OCI-LY1 (cell line): ENCODE results near the gene CATSPER4.

ENCODE experiments used
- H2AFZ ChIP-seq: fragments of 200-600 bp; sonication (generic), shearing (Covaris generic); 2 replicates; pipeline ENCODE4 v1.6.0; 2014; ENCODE audit warnings: antibody characterized with exemption, mild to moderate bottlenecking, low read length
- H3F3A ChIP-seq: fragments of 200-600 bp; sonication (generic), shearing (Covaris generic); 2 replicates; pipeline ENCODE4 v1.6.0; 2014; ENCODE audit warnings: mild to moderate bottlenecking, antibody characterized with exemption, low read length, moderate library complexity; ENCODE audit not compliant: insufficient read depth
- H3K27ac ChIP-seq: fragments of 200-600 bp; sonication (generic); 2 replicates; pipeline ENCODE4 v1.5.1; 2014; ENCODE audit warnings: low read length, mixed run types, mild to moderate bottlenecking, low read depth; ENCODE audit not compliant: poor library complexity, severe bottlenecking
- H3K27me3 ChIP-seq: fragments of 200-600 bp; sonication (generic); 2 replicates; pipeline ENCODE4 v1.6.0; 2014; ENCODE audit warnings: antibody characterized with exemption, mild to moderate bottlenecking, low read length, moderate library complexity; ENCODE audit not compliant: insufficient read depth
- H3K36me3 ChIP-seq: fragments of 200-600 bp; sonication (generic); 2 replicates; pipeline ENCODE4 v1.6.1; 2014; ENCODE audit warnings: mild to moderate bottlenecking, antibody characterized with exemption, low read length, moderate library complexity, mixed read lengths; ENCODE audit not compliant: insufficient read depth
- H3K4me1 ChIP-seq: fragments of 200-600 bp; sonication (generic); 2 replicates; pipeline ENCODE4 v1.5.1; 2014; ENCODE audit warnings: mild to moderate bottlenecking, low read length, moderate library complexity; ENCODE audit not compliant: insufficient read depth, severe bottlenecking
- H3K4me2 ChIP-seq: fragments of 200-600 bp; sonication (generic), shearing (Covaris generic); 2 replicates; pipeline ENCODE4 v1.6.1; 2014; ENCODE audit warnings: low read length
- H3K4me3 ChIP-seq: fragments of 200-600 bp; sonication (generic); 2 replicates; pipeline ENCODE4 v1.5.1; 2014; ENCODE audit warnings: low read length, low read depth, mild to moderate bottlenecking, mixed read lengths; ENCODE audit not compliant: poor library complexity, severe bottlenecking
- H3K79me2 ChIP-seq: fragments of 200-600 bp; shearing (Covaris generic); 2 replicates; pipeline ENCODE4 v1.6.1; 2016; ENCODE audit warnings: mixed run types, low read length, mixed read lengths; ENCODE audit not compliant: insufficient read depth
- H3K9ac ChIP-seq: fragments of 200-600 bp; sonication (generic), shearing (Covaris generic); 2 replicates; pipeline ENCODE4 v1.6.1; 2014; ENCODE audit warnings: mild to moderate bottlenecking, low read length, mixed read lengths
- H3K9me2 ChIP-seq: fragments of 200-600 bp; sonication (generic), shearing (Covaris generic); 2 replicates; pipeline ENCODE4 v1.6.1; 2014; ENCODE audit warnings: low read depth, mild to moderate bottlenecking, low read length, mixed read lengths
- H3K9me3 ChIP-seq: fragments of 200-600 bp; shearing (Covaris generic); 2 replicates; pipeline ENCODE4 v1.6.1; 2014; ENCODE audit warnings: low read length, mixed read lengths
- H4K20me1 ChIP-seq: fragments of 200-600 bp; sonication (generic), shearing (Covaris generic); 2 replicates; pipeline ENCODE4 v1.6.0; 2016; ENCODE audit warnings: mild to moderate bottlenecking, low read length; ENCODE audit not compliant: insufficient read depth
- EZH2 ChIP-seq: fragments of 200-600 bp; sonication (generic), shearing (Covaris generic); IDR thresholded peaks from 2 replicates; pipeline ENCODE4 v1.8.0; 2017; ENCODE audit warnings: borderline replicate concordance, mixed run types, mild to moderate bottlenecking, antibody characterized with exemption, low read length, moderate library complexity, mixed read lengths
- TF ChIP-seq, protein P1 (sequence below): fragments of 200-600 bp; sonication (generic), shearing (Covaris generic); IDR thresholded peaks from 2 replicates; pipeline ENCODE4 v1.5.1; 2017; ENCODE audit warnings: mild to moderate bottlenecking, antibody characterized with exemption, low read length, moderate library complexity, mixed read lengths

Gene CATSPER4

DNA sequence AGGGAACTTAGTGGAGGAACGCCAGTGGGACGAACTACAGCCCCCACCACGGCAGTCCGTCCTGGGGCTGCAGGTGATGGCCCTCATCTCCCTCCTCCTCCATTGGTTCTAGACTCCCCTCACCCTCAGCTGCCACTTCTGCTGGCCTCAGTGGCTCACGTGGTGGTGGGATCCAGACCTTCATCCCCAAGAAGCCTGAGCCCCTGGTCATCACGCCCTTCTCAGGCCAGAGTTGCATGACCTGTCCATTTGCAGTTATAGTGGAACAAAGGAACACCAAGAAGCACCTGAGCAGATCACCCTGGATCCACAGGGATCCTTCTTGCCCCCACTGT lies 44.5 kb upstream of the CATSPER4 start:
- no peak for TF ChIP-seq EZH2
- TF ChIP-seq, protein P1, sequence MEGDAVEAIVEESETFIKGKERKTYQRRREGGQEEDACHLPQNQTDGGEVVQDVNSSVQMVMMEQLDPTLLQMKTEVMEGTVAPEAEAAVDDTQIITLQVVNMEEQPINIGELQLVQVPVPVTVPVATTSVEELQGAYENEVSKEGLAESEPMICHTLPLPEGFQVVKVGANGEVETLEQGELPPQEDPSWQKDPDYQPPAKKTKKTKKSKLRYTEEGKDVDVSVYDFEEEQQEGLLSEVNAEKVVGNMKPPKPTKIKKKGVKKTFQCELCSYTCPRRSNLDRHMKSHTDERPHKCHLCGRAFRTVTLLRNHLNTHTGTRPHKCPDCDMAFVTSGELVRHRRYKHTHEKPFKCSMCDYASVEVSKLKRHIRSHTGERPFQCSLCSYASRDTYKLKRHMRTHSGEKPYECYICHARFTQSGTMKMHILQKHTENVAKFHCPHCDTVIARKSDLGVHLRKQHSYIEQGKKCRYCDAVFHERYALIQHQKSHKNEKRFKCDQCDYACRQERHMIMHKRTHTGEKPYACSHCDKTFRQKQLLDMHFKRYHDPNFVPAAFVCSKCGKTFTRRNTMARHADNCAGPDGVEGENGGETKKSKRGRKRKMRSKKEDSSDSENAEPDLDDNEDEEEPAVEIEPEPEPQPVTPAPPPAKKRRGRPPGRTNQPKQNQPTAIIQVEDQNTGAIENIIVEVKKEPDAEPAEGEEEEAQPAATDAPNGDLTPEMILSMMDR: no peak

DNA sequence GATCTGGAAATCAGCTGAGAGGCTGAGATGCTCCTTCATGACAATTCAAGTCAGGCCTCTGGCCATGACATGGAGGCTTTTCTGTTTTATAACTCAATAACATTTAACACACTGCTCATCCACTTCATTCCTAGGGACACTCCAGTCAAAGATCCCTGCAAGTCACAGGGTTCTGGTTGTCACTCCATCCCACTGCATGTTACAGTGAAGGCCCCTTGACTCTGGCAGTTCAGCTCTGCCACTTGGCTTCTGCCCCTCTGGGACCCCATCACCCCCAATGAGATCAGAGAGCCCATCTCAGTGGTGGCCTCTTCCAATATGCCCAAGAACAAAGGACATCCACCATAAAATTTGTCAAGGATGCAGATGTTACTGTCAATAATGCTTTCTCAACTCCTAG lies 41.5 kb upstream of the CATSPER4 start:
- no peak for TF ChIP-seq EZH2
- TF ChIP-seq, protein P1: no peak

More for the DNA sequence above, 44.5 kb upstream of the CATSPER4 start:
- no peaks in the 10 kb centered on the region for H3K9me3 ChIP-seq
- H3K79me2 ChIP-seq: no peaks in the 10 kb centered on the region
- H3K27ac ChIP-seq: no peak overlapping the region
- H3K9ac ChIP-seq: no peak overlapping the region
- peaks cover 9% of the 10 kb centered on the region; the same call in 1 of the 2 replicates for H3K27me3 ChIP-seq
- H3K4me2 ChIP-seq: no peak overlapping the region
- H3K36me3 ChIP-seq: no peaks in the 10 kb centered on the region
- no peaks in the 10 kb centered on the region for H4K20me1 ChIP-seq
- H3K4me1 ChIP-seq: no peaks in the 10 kb centered on the region
- H3K4me3 ChIP-seq: no peak overlapping the region
- no peaks in the 10 kb centered on the region for H3K9me2 ChIP-seq
- H2AFZ ChIP-seq: no peak overlapping the region
- no peaks in the 10 kb centered on the region for H3F3A ChIP-seq

DNA sequence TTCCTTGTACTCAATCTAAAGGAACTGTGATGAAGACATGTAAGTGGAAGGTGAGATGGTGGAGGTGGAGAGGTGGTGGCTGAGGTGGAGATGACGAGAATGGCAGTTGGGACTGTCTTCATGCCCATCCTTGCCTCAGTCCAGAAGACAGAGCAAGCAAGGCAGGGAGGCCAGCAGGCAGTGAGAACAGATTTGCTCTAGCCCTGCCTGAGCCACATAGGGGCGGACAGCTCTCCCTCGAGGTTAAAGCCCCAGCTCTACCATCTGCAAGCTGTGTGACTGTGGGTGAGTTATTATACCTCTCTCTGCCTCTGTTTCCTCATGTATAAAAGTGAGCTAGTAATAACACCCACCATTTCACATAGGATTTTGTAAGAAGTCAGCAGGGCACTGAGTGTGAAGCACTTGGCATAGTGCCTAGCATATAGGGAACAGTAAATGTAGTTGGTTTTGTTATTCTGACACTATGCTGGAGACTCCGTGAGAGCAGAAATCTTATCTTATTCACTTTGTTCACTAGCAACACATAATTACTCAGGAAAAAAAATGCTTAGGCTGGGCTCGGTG lies 36.4 kb upstream of the CATSPER4 start:
- Histone ChIP-seq H3K27ac (no peak overlapping the region), H3K36me3 (no peaks in the 10 kb centered on the region), H3K9me3 (no peaks in the 10 kb centered on the region), H4K20me1 (no peaks in the 10 kb centered on the region), H3K4me3 (no peak overlapping the region), H3K9me2 (no peaks in the 10 kb centered on the region), H3K4me1 (no peaks in the 10 kb centered on the region), H3F3A (no peaks in the 10 kb centered on the region), H2AFZ (no peak overlapping the region), H3K9ac (no peak overlapping the region), H3K27me3 (peaks cover 13% of the 10 kb centered on the region), H3K4me2 (no peak overlapping the region), H3K79me2 (no peaks in the 10 kb centered on the region)
- TF ChIP-seq, protein P1: no peak
- no peak for TF ChIP-seq EZH2

More for the DNA sequence above, 41.5 kb upstream of the CATSPER4 start:
- Histone ChIP-seq H3K4me1 (no peaks in the 10 kb centered on the region), H3K4me3 (no peak overlapping the region), H3K79me2 (no peaks in the 10 kb centered on the region), H3K9me3 (no peaks in the 10 kb centered on the region), H3K9me2 (no peaks in the 10 kb centered on the region), H3K27me3 (peaks cover 9% of the 10 kb centered on the region; the same call in 1 of the 2 replicates), H3K9ac (no peak overlapping the region), H3K27ac (no peak overlapping the region), H2AFZ (no peak overlapping the region), H3F3A (no peaks in the 10 kb centered on the region), H3K4me2 (no peak overlapping the region), H3K36me3 (no peaks in the 10 kb centered on the region), H4K20me1 (no peaks in the 10 kb centered on the region)
